Left lung (tissue), 10 donors: ENCODE data around the gene SEMA3D. TPM values are rescaled to one million over a fixed set of nuclear protein-coding genes. Genes with fewer than 3 reads are reported as not detected.

Source experiments
- ATAC-seq: fragments of 200-7000 bp; cut with Tn5 transposase; one replicate; pipeline ENCODE4 v1.9.1; 2020; ENCODE audit warnings: moderate library complexity
- DNase-seq, 4 donors: peaks; one replicate each; pipeline ENCODE4 v3.0.0-alpha.2; 2013 to 2020
- H3K27ac ChIP-seq, 2 donors: fragments of 200-600 bp; sonication (generic) in 1 of 2; one replicate each; pipeline versions ENCODE4 v1.5.0 to v1.8.0; 2020 to 2021
- H3K27me3 ChIP-seq, 2 donors: fragments of 200-600 bp; sonication (generic) in 1 of 2; one replicate each; pipeline versions ENCODE4 v1.5.0 to v1.8.0; 2020 to 2021
- H3K36me3 ChIP-seq, 2 donors: fragments of 200-600 bp; sonication (generic) in 1 of 2; one replicate each; pipeline versions ENCODE4 v1.5.0 to v1.8.0; 2020 to 2021
- H3K4me1 ChIP-seq, 2 donors: fragments of 200-600 bp; one replicate each; pipeline ENCODE4 v1.8.0; 2021
- H3K4me3 ChIP-seq, 2 donors: fragments of 200-600 bp; sonication (generic) in 1 of 2; one replicate each; pipeline versions ENCODE4 v1.5.0 to v1.8.0; 2020 to 2021; ENCODE audit warnings: mild to moderate bottlenecking in 1 of 2
- H3K9me3 ChIP-seq, 2 donors: fragments of 200-600 bp; sonication (generic) in 1 of 2; one replicate each; pipeline versions ENCODE4 v1.5.0 to v1.8.0; 2020 to 2021
- intact Hi-C, 2 donors: fragments of 100-400 bp; cut with DNase I; formaldehyde crosslinking; loops; one replicate each; pipeline versions ENCODE4 v1.11.2 to v1.14.2; 2022
- polyA plus RNA-seq, 6 donors: library from polyadenylated mRNA; unstranded; fragments of 120-200 nt; gene quantifications; one replicate each; pipeline ENCODE4 v1.2.1, GENCODE V29; 2013; ENCODE audit not compliant: insufficient read length in 6 of 6
- total RNA-seq, 2 donors: library from RNA; stranded (reverse); fragmentation: NEBNext Ultra II Directional; extraction: Animal tissue kit (Norgen Biotek cat#: 25700); gene quantifications; one replicate each; pipeline ENCODE4 v1.2.1, GENCODE V29; 2021
- TF ChIP-seq, protein P1 (sequence below), 2 donors: fragments of 200-600 bp; sonication (generic) in 1 of 2; IDR thresholded peaks; one replicate each; pipeline versions ENCODE4 v1.5.0 to v1.8.0; 2021; ENCODE audit warnings: antibody characterized with exemption in 2 of 2
- donor health status: DM: no; HTN: yes; CAD: no.
- donor health status: DM: no; HTN: no; CAD: no.

The SEMA3D gene
- total and polyA plus RNA-seq, 8 donors: 5.5 to 68.5 (median 46.3) TPM

DNA sequence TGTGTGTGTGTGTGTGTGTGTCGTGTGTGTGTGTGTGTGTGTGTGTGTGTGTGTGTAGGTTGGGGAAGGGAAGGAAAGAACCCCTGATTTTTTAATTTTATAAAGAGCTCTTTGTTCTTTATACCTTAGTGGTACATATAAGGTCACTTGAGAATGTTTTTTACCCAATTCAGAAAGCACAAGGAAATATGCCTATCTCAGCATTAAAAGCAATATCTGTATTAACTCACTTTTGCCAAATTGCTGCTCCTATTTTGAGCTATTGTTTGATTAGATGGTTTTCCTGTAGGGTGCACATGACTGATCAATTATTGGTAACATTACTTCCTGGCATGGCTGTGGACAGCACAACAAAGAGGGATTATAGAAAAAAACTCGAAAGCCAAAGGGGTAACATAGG is 60.5 kb downstream of the SEMA3D start:
- Histone ChIP-seq H3K9me3 (no peaks in the 10 kb centered on the region), H3K4me1 (no peaks in the 10 kb centered on the region), H3K36me3 (no peaks in the 10 kb centered on the region), H3K27me3 (no peaks in the 10 kb centered on the region), H3K4me3 (no peak overlapping the region), H3K27ac (no peak overlapping the region)
- TF ChIP-seq, protein P1, sequence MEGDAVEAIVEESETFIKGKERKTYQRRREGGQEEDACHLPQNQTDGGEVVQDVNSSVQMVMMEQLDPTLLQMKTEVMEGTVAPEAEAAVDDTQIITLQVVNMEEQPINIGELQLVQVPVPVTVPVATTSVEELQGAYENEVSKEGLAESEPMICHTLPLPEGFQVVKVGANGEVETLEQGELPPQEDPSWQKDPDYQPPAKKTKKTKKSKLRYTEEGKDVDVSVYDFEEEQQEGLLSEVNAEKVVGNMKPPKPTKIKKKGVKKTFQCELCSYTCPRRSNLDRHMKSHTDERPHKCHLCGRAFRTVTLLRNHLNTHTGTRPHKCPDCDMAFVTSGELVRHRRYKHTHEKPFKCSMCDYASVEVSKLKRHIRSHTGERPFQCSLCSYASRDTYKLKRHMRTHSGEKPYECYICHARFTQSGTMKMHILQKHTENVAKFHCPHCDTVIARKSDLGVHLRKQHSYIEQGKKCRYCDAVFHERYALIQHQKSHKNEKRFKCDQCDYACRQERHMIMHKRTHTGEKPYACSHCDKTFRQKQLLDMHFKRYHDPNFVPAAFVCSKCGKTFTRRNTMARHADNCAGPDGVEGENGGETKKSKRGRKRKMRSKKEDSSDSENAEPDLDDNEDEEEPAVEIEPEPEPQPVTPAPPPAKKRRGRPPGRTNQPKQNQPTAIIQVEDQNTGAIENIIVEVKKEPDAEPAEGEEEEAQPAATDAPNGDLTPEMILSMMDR (IDR thresholded peaks at IDR 0.05): no peak
- intact Hi-C loops: no loop called here
- ATAC-seq (no peak), DNase-seq (no peak)

DNA sequence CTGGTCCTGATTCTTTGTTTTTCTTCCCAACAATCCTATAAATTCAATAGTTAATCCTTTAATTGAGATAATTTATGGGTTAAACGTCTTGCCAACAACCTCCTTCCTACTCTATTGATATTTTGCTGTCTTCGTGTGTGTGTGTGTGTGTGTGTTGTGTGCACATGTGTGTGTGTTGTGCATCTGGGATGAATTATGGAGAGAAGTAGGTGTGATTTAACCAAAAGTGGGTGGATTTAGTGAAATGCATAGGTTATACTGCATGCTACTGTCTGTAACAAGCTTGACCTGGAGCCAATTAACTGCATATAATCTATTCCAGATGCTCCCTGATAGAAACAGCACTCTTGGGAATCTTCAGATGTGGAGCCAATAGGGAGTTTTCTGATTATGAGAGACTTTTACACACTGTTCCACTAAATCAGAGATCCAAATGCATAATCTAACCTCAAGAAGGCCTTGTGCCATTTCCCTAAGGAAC is 61.2 kb downstream of the SEMA3D start:
- Histone ChIP-seq H3K36me3 (no peaks in the 10 kb centered on the region), H3K4me3 (no peak overlapping the region), H3K27me3 (no peaks in the 10 kb centered on the region), H3K4me1 (no peaks in the 10 kb centered on the region), H3K9me3 (no peaks in the 10 kb centered on the region), H3K27ac (no peak overlapping the region)
- intact Hi-C loops: no loop called here
- ATAC-seq (no peak), DNase-seq (no peak)
- TF ChIP-seq, protein P1 (IDR thresholded peaks at IDR 0.05): no peak

DNA sequence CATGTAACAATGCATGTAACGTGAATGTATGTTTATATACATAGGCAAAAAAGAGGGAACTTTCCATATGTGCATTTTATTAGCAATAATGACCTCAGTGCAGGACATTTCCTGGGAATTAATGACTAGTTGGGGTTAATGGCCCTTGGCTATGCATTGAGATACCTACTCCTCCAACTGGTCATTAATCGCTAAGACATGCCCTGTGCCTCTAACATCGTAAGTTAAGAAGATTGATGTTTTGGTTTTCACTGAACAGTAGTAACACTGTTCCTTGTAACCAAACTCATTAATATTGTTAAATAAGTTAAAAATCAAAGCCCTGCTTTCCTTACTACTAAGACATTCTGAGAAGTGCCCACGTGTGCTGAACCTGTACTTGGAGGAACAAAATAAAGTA is 61.7 kb downstream of the SEMA3D start:
- Histone ChIP-seq H3K9me3 (no peaks in the 10 kb centered on the region), H3K36me3 (no peaks in the 10 kb centered on the region), H3K27me3 (no peaks in the 10 kb centered on the region), H3K4me1 (no peaks in the 10 kb centered on the region), H3K4me3 (no peak overlapping the region), H3K27ac (no peak overlapping the region)
- DNase-seq: no peak
- intact Hi-C loops: no loop called here
- TF ChIP-seq, protein P1 (IDR thresholded peaks at IDR 0.05): no peak
- ATAC-seq: no peak

DNA sequence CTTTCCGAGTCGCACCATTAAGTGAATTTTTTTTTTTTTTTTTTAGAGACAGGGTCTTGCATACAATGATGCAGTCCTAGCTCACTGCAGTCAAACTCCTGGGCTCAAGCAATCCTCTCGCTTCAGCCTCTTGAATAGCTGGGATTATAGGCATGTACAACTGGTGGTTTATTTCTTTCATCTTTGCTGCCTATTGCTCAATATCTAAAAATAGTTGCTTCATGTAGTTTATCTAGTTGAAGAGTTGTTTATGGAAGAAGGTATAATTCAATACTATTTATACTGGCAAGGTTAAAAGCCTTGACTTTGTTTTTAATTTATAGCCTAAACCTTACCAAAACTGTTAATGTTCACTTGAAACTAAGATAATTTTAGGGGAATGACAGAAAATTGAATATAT is 66.9 kb downstream of the SEMA3D start:
- Histone ChIP-seq H3K4me1 (no peaks in the 10 kb centered on the region), H3K27me3 (no peaks in the 10 kb centered on the region), H3K27ac (no peak overlapping the region), H3K36me3 (no peaks in the 10 kb centered on the region), H3K9me3 (no peaks in the 10 kb centered on the region), H3K4me3 (no peak overlapping the region)
- TF ChIP-seq, protein P1 (IDR thresholded peaks at IDR 0.05): no peak
- intact Hi-C loops: no loop called here
- ATAC-seq (no peak), DNase-seq (no peak)

DNA sequence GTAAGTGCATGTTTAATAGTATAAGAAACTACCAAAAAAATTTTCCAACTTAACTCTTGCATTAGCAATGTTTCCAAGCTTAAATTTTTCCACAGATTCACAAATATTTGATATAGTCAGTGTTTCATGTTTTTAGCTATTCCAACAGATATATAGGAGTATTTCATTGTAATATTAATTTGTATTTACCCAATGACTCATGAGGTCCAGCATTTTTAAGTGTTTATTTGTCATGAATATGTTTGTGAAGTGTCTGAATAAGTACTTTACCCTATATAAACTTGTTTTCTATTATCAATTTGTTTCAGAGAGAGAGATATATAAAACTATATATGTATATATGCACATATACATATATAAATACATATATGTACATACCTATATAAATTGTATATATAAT is 71.0 kb downstream of the SEMA3D start:
- no peak overlapping the region for H3K27ac ChIP-seq
- DNase-seq (no peak), ATAC-seq (no peak)
- intact Hi-C loops: no loop called here
- no peak overlapping the region for H3K4me3 ChIP-seq
- no peaks in the 10 kb centered on the region for H3K9me3 ChIP-seq
- no peaks in the 10 kb centered on the region for H3K4me1 ChIP-seq
- H3K36me3 ChIP-seq: no peaks in the 10 kb centered on the region
- TF ChIP-seq, protein P1 (IDR thresholded peaks at IDR 0.05): no peak
- H3K27me3 ChIP-seq: no peaks in the 10 kb centered on the region
